T47D (cell line): ENCODE data around the gene CRB3.
A peak's percentile ranks its signal among the peaks of the same experiment; 100 is the strongest.

Experiments
- DNase-seq, 2 experiments: peaks; one replicate each; pipeline versions ENCODE4 v3.0.0 to v3.0.0-alpha.2; 2011 to 2012; ENCODE audit warnings: low read depth in 1 of 2, low spot score in 1 of 2
- JUND ChIP-seq: IDR thresholded peaks from 2 replicates; pipeline ENCODE4 v1.6.1; 2012; ENCODE audit warnings: low read depth
- in situ Hi-C: cut with HindIII; loops from 2 replicates; pipeline ENCODE4 v1.10.0; 2016; ENCODE audit warnings: low sequenced_read_pairs, low pct_unique_long_range_greater_than_20kb

The CRB3 gene

GRCh38 chr19:6464070-6464873 lies at the start of gene CRB3:
Gene CRB3 (plus strand): TSS chr19:6464271. CDS start chr19:6464702, 431 bp downstream.
- in situ Hi-C loops = no loop called here
- DNase-seq = peak; percentile 93 to 94
- TF ChIP-seq JUND = no peak

GRCh38 chr19:6414793-6415590 lies 49.1 kb upstream of the CRB3 start:
- TF ChIP-seq JUND = no peak
- no peak for DNase-seq
- in situ Hi-C loops = no loop called here

GRCh38 chr19:6415591-6416190 lies 48.4 kb upstream of the CRB3 start:
- no peak for DNase-seq
- in situ Hi-C loops = no loop called here
- TF ChIP-seq JUND = no peak

GRCh38 chr19:6416658-6417405 lies 47.2 kb upstream of the CRB3 start:
- no peak for TF ChIP-seq JUND
- no peak for DNase-seq
- in situ Hi-C loops = no loop called here

GRCh38 chr19:6417713-6418561 lies 46.1 kb upstream of the CRB3 start:
- TF ChIP-seq JUND = no peak
- DNase-seq = peak in 1 of 2 experiments; percentile 44
- in situ Hi-C loops = no loop called here

GRCh38 chr19:6418562-6418932 lies 45.5 kb upstream of the CRB3 start:
- TF ChIP-seq JUND = no peak
- in situ Hi-C loops = no loop called here
- no peak for DNase-seq

- in situ Hi-C loops = no loop called here
- TF ChIP-seq JUND = no peak
These were observed 42.7 kb upstream of the CRB3 start for GRCh38 chr19:6421075-6422014.

GRCh38 chr19:6423499-6424194 lies 40.4 kb upstream of the CRB3 start:
- TF ChIP-seq JUND = no peak
- peak; percentile 45 to 54 for DNase-seq
- in situ Hi-C loops = no loop called here

More at GRCh38 chr19:6421075-6422014, 42.7 kb upstream of the CRB3 start:
- DNase-seq = no peak

GRCh38 chr19:6424195-6424938 lies 39.7 kb upstream of the CRB3 start, which contains the start of gene KHSRP:
Gene KHSRP (minus strand): TSS chr19:6424811. CDS start chr19:6424701, 110 bp downstream.
- TF ChIP-seq JUND = no peak
- in situ Hi-C loops = no loop called here
- DNase-seq = no peak
